ENCODE data around the gene JMJD8.

Gene JMJD8

GRCh38 chr16:658679-659571, 25.2 kb downstream of the JMJD8 start:
- DNase-seq = no peak

- no peak for DNase-seq
Observed at GRCh38 chr16:657487-657886, 26.6 kb downstream of the JMJD8 start.

DNA sequence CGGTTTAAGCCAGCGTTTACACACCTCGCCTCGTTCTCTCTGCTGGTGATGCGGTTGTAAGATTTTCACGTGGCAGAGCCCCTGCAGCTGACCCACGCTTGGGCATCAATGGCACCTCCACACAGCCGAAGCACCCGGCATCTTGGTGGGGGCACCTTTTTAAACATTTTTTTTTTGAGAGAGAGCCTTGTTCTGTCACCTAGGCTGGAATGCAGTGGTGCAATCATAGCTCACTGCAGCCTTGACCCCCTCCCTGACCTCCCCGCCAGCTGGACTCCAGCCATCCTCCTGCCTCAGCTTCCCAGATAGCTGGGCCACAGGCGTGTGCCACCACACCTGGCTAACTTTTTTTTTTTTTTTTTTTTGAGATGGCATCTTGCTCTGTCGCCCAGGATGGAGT, 30.1 kb downstream of the JMJD8 start:
- no peak for DNase-seq

DNA sequence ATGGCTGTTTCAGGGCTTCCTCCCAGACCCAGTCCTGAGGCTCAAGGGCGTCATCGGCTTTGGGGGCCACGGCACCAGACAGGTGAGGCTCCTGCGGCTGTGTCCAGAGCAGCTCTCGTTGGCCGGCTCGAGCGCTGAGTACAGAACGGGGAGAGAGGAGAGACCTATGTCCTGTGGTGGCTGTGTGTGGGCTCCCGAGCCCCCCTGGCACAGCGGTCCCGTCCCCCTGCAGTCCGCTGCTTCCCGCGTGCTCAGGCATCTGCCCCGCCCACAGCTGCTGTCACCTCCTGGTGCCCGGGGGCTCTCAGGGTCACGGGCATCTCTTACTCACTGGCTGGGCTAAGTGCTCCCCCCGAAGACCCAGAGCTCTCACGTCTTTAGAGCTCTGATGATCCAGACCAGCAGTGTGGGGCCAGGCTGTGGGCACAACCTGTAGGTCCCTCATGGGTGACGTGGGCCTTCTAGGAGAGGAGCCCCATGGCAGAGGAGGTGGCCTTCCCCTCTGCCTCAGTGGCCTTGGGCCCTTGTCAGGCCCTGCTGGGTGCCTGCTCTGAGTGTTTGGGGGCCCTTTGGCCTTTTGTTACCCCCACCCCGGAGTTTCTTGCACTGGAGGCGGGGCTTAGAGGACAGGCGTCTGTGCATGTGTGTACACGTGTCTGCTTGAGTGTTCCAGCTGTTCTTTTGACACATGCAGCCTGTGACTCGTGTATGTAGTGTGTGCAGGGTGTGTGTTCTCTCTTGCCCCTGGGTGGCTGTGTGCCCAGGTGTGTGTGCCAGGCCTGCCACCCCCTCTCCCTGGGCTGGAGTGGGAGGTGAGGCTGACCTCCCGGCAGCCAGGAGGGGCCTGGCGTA, 31.5 kb downstream of the JMJD8 start:
- no peak for DNase-seq

- DNase-seq = no peak
Observed at GRCh38 chr16:651844-652243, 32.3 kb downstream of the JMJD8 start.

DNA sequence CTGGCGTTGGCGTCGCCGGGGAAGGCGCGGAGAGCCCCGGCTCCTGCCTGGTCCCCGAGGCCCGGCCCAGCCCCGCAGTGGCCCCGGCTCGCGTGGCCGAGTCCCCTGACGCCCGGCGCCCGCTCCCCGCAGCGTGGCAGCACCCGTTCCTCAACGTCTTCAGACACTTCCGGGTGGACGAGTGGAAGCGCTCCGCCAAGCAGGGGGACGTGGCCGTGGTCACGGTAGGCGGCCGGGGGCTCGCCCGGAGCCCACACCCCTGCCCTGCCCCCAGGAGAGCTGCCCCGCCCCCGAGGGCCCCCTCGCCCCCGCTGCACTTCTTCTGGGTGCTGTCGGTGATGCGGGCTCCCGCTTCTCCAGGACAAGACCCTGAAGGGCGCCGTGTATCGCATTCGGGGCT, 34.5 kb downstream of the JMJD8 start:
- DNase-seq = peak; percentile 30

DNA sequence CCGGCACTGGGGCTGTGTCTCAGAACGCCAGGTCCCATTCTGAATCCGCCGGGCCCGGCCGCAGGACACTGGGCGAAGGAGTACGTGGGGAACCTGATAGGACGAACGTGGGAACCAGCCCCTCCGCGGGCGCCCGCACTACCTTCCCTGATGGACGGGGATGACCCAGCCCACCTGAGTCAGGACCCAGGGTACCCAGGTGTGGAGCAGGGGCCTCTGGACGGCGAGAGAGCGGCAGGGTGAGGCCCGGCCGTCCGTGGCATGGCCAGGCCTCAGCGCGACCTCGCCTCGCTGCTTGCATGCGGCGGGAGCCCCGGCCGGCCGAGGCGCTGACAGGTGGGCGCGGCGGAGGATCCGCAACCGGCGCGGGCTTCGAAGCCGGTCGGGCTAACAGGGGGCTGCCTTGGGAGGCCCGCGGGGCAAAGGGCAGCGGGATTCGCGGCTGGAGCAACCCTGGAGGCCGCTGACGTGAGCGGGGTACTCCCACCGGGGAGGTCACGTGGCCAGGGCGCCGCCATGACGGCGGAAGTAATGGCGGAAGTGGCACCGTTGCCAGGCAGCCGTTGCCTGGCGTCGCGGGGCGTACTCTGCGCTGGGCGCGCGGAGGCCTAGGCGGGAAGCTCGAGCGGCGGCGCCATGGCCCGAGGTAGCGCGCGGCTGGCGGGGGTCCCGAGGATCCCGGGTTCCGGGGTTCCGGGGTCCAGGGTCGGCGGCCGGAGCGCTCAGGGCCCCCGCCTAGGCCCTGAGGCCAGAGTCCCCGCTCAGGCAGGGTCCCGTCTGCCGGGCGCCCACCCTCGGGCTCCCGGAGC, 35.1 kb downstream of the JMJD8 start, which contains the start of gene WDR90:
WDR90 (plus strand) TSS at position 585 of the 809 bp plus-strand sequence; CDS start at position 637, 52 bp downstream.
- peak; percentile 96 for DNase-seq

- peak; percentile 70 for DNase-seq
Observed at GRCh38 chr16:648071-648780, 35.9 kb downstream of the JMJD8 start.

DNA sequence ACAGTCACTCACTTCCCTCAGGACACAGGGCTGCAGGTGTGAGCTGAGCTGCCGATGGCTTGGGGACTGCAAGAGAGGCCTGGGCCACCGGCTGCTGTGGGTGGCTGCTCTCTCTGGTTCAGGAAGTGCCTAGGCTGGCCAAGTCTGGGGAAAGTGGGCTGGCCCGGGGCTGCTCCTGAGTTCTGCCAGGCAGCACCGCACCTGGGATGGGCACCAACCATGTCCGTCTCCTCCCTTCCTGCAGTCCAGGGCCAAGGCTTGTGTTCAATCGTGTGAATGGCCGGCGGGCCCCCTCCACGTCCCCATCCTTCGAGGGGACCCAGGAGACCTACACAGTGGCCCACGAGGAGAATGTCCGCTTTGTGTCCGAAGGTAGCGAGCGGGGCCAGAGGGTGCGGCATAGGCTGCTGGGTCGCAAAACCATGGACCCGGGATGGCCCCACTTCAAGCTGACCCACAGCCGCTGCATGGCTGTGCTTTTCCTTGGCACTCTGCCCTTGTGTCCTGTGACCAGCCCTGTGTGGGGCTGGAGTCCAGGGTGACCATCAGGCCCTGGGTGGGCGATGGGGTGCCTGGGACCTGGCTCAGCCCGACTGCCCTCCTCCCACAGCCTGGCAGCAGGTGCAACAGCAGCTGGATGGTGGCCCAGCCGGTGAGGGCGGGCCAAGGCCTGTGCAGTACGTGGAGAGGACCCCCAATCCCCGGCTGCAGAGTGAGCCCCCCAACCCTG, 36.8 kb downstream of the JMJD8 start:
- no peak for DNase-seq

DNA sequence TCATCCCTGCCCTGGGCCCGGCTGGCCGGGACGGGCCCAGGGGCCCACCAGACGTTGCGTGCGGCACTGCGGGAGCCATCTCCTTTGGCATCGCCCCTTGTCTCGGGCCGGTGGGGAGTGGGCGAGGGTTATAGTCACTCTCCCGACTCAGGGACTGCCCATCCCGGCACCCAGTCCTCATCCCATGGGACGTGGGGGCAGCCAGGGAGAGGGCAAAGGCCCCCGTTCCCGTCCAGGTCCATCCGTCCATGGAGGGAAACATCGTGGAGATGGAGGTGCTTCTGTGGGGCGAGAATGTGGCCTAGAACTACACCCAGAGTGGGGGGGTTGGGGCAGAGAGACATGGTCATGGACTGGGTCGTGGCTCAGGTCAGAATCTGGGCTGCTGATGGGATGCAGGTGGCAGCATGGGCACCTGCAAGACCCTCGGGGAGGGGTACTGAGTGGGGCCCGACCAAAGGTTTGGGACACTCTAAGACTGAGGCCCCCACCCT, 37.4 kb downstream of the JMJD8 start:
- DNase-seq = no peak

DNA sequence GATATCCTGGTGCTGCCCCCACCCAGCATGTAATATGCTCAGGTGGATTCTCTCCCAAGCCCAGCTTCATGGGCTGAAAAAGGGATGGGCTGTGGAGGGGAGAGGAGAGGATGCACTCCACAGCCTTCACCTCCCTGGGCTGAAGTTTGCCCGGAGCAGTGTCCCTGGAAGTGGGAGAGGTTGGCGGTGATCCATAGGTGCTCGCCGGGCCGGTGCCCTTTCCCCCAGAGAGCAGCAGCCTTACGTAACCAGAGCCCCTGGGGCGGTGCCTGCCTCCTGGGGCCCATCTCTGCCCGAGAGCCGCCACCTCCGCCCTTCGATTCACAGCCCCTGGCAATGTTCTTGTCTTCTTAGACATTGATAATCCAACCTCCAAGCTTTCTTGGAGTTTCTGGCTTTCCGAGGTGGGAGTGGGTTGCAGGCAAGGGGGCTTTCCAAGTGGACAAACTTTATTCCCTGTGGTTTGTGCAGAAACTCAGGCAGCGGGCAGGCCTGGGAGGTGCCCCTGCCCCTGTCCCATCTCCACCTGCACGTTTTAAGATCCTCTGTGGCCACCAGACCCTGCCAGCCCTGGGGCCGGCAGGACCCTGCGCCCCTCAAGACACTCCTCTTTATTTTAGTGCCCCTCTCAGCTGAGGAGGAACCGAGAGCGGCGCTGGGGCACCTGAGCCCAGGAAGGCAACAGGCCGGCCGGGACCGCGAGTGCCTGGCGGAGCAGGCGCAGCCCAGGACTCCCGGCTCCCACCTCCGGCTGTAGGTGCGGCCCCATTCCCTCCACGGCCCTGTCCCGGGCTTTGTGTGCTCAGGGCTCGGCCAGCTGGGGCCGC, 38.1 kb downstream of the JMJD8 start:
- no peak for DNase-seq

DNA sequence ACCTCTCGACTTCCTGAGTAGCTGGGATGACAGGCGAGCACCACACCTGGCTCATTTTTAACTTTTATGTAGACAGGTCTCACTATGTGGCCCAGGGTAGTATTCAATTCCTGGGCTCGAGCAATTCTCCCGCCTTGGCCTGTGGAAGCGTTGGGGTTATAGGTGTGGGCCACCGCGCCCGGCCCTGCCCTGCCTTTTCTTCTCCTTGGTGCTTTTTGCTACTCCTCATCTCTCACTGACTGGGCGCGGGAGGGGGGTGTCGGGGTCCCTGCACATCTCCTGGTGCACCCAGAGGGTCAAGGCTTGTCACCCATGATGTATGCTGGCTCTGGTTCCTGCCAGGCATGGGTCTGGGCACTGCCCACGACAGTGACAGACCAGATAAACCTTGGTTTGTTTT, 39.6 kb downstream of the JMJD8 start:
- DNase-seq = no peak

- DNase-seq = no peak
Observed at GRCh38 chr16:643050-643368, 41.1 kb downstream of the JMJD8 start.

- DNase-seq = peak; percentile 44
Observed at GRCh38 chr16:642189-643049, 41.7 kb downstream of the JMJD8 start.

DNA sequence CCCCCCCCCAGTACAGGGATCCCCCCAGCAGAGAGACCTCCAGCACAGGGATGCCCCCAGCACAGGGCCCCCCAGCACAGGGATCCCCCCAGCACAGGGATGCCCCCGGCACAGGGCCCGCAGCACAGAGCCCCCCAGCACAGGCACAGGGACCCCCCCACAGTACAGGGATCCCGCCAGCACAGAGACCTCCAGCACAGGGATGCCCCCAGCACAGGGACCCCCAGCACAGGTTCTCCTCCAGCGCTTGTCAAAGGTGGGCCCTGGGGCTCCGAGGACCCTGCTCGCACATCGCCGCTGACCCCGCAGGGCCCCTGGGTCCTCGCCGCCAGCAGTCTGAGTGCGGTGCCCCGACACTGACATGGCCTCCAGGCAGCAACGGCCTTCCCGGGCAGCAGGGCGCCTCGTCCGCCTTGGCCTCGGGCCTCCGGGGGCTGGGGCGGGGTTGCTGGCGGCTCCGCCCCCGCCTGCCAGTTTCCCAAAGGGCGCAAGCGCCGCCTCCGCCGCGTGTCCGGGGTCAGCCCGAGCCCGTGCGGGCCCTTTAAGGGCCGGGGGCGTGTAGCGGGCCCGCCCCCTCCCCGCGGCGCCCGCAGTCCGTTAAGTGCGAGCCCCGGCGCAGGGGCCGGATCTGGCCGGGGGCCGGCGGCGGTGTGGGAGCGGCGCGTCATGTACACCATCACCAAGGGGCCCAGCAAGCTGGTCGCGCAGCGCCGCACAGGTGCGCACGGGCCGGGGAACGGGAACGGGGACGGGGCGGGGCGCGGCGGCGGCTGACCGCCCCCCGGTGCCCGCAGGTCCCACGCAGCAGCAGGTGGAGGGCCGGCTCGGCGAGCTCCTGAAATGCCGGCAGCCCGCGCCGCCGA, 42.6 kb downstream of the JMJD8 start, which contains the start of gene MCRIP2:
MCRIP2 (plus strand) TSS at position 503 of the 863 bp plus-strand sequence; CDS start at position 667, 164 bp downstream.
- DNase-seq = peak; percentile 84

DNA sequence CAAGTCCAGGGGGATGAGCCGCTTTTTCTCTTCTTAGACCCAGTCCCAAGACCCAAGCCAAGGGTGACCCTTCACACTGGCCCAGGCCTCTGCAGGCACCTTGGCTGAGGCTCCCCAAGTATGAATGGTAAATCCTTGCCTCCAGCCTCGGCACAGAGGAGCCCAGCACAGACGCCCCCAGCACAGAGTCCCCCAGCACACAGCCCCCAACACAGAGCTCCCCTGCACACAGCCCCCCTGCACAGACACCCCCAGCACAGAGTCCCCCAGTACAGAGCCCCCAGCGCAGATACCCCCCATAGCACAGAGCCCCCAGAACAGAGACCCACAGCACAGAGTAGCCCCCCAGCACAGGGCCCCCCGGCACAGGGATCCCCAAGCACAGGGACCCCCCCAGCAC, 43.5 kb downstream of the JMJD8 start:
- no peak for DNase-seq

GRCh38 chr16:638836-639235, 45.3 kb downstream of the JMJD8 start:
- no peak for DNase-seq

DNA sequence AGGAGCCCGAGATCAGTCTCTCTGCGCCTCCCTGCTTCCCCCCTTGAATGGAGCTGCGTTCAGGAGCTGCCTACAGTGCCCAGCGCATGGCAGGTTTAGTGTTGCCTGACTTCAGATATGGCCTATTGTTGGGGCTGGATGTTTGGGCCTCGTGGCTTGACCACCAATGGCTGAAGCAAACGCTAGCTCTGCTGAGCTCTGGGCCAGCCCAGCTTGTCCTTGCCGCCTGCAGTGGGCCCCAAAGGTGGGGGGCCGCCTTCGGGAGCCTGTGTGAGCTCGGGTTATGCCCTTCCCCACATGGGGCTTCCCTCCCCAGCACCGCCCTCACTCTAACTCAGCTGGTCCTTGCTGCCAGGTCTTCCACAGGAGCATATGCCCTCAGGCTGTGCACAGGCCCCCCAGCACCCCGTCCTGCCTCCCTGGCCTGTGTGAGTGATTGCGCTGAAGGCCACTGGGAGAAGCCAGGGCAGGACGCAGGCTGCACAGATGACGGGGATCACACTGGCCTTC, 46.0 kb downstream of the JMJD8 start:
- no peak for DNase-seq
